SK-N-MC (cell line): ENCODE data around the gene RERG.

ENCODE experiments used
- EZH2 ChIP-seq: fragments of 200-600 bp; sonication (generic); IDR thresholded peaks from one replicate; pipeline ENCODE4 v1.6.1; 2017; ENCODE audit warnings: antibody characterized with exemption
- POLR2AphosphoS5 ChIP-seq: IDR thresholded peaks from 2 replicates; pipeline ENCODE4 v1.6.1; 2012; ENCODE audit warnings: mild to moderate bottlenecking, low read depth, low read length, borderline replicate concordance

DNA sequence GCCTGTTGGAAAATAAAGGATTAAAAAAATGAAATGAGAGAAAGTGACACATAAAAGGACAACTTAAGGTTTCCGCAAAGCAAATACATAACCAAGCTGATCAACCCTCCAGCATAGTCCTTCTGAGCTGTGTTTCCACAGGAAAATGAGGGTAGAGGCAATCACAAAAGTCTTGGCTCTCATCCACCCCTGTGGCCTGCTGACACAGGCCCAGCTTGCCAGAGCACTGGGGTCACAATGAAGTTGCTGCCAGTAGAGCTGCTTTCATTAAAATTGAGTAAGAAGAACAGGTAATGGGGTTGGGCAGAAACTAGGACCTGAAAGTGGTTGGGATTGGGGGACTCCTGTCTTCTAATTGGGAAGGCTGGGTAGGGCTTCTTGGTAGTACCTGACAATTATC, 65.9 kb downstream of the RERG start:
- no peak for TF ChIP-seq POLR2AphosphoS5
- no peak for TF ChIP-seq EZH2
